Measurements from ENCODE around the gene MAP3K8. TPM values are rescaled to one million over a fixed set of nuclear protein-coding genes. Genes with fewer than 3 reads are reported as not detected.
A peak's percentile ranks its signal among the peaks of the same experiment; 100 is the strongest.

MAP3K8 gene
- total and polyA plus RNA-seq, 10 of the 15 experiments (the other 5 are each of a cell fraction or from before 2014, with no cell fraction given): 25.5 to 115 (median 40.2) TPM

GRCh38 chr10:30433730-30434272, at the start of gene MAP3K8 (continued):
- TF ChIP-seq, protein P1, sequence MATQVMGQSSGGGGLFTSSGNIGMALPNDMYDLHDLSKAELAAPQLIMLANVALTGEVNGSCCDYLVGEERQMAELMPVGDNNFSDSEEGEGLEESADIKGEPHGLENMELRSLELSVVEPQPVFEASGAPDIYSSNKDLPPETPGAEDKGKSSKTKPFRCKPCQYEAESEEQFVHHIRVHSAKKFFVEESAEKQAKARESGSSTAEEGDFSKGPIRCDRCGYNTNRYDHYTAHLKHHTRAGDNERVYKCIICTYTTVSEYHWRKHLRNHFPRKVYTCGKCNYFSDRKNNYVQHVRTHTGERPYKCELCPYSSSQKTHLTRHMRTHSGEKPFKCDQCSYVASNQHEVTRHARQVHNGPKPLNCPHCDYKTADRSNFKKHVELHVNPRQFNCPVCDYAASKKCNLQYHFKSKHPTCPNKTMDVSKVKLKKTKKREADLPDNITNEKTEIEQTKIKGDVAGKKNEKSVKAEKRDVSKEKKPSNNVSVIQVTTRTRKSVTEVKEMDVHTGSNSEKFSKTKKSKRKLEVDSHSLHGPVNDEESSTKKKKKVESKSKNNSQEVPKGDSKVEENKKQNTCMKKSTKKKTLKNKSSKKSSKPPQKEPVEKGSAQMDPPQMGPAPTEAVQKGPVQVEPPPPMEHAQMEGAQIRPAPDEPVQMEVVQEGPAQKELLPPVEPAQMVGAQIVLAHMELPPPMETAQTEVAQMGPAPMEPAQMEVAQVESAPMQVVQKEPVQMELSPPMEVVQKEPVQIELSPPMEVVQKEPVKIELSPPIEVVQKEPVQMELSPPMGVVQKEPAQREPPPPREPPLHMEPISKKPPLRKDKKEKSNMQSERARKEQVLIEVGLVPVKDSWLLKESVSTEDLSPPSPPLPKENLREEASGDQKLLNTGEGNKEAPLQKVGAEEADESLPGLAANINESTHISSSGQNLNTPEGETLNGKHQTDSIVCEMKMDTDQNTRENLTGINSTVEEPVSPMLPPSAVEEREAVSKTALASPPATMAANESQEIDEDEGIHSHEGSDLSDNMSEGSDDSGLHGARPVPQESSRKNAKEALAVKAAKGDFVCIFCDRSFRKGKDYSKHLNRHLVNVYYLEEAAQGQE (IDR thresholded peaks at IDR 0.05; ENCODE audit: low read depth, low read length): 0 out of 2 replicates have a peak, but pooled peaks have one; percentile 7
- TF ChIP-seq, protein P2, sequence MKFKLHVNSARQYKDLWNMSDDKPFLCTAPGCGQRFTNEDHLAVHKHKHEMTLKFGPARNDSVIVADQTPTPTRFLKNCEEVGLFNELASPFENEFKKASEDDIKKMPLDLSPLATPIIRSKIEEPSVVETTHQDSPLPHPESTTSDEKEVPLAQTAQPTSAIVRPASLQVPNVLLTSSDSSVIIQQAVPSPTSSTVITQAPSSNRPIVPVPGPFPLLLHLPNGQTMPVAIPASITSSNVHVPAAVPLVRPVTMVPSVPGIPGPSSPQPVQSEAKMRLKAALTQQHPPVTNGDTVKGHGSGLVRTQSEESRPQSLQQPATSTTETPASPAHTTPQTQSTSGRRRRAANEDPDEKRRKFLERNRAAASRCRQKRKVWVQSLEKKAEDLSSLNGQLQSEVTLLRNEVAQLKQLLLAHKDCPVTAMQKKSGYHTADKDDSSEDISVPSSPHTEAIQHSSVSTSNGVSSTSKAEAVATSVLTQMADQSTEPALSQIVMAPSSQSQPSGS (IDR thresholded peaks at IDR 0.05; ENCODE audit: low read length): no peak
- TF ChIP-seq FOXM1 (IDR thresholded peaks at IDR 0.05; ENCODE audit: low read depth, low read length): no peak
- no peak for TF ChIP-seq NR2C2 (IDR thresholded peaks at IDR 0.05; ENCODE audit: borderline replicate concordance, control insufficient read depth, insufficient read length, low read depth)
- TF ChIP-seq MTA2 (IDR thresholded peaks at IDR 0.05; ENCODE audit: low read depth): no peak
- TF ChIP-seq ZNF384 (IDR thresholded peaks at IDR 0.05; ENCODE audit: borderline replicate concordance, low read depth, low read length): no peak
- no peak for TF ChIP-seq NFIC (IDR thresholded peaks at IDR 0.05; ENCODE audit: low read depth, low read length)
- no peak for TF ChIP-seq RBBP5 (conservative IDR thresholded peaks at IDR 0.05)
- TF ChIP-seq ZBTB11 (CRISPR knock-in tag; IDR thresholded peaks at IDR 0.05): no peak
- TF ChIP-seq SREBF2 (IDR thresholded peaks at IDR 0.05; ENCODE audit: low read length): no peak
- no peak for TF ChIP-seq GATAD2B (conservative IDR thresholded peaks at IDR 0.05; ENCODE audit: low read depth)
- 0 out of 2 replicates have a peak, but pooled peaks have one; percentile 31 for TF ChIP-seq TCF12 (IDR thresholded peaks at IDR 0.05; ENCODE audit: low read depth, low read length)
- TF ChIP-seq SMC3 (IDR thresholded peaks at IDR 0.05; ENCODE audit: borderline replicate concordance, low read length): no peak; the same call in 1 of the 2 replicates
- TF ChIP-seq, protein P3, sequence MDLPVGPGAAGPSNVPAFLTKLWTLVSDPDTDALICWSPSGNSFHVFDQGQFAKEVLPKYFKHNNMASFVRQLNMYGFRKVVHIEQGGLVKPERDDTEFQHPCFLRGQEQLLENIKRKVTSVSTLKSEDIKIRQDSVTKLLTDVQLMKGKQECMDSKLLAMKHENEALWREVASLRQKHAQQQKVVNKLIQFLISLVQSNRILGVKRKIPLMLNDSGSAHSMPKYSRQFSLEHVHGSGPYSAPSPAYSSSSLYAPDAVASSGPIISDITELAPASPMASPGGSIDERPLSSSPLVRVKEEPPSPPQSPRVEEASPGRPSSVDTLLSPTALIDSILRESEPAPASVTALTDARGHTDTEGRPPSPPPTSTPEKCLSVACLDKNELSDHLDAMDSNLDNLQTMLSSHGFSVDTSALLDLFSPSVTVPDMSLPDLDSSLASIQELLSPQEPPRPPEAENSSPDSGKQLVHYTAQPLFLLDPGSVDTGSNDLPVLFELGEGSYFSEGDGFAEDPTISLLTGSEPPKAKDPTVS (IDR thresholded peaks at IDR 0.05; ENCODE audit: low read depth, low read length): no peak
- TF ChIP-seq, protein P4, sequence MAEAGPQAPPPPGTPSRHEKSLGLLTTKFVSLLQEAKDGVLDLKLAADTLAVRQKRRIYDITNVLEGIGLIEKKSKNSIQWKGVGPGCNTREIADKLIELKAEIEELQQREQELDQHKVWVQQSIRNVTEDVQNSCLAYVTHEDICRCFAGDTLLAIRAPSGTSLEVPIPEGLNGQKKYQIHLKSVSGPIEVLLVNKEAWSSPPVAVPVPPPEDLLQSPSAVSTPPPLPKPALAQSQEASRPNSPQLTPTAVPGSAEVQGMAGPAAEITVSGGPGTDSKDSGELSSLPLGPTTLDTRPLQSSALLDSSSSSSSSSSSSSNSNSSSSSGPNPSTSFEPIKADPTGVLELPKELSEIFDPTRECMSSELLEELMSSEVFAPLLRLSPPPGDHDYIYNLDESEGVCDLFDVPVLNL (IDR thresholded peaks at IDR 0.05; ENCODE audit: low read depth, low read length): no peak
- no peak for TF ChIP-seq CBX3 (IDR thresholded peaks at IDR 0.05; ENCODE audit: borderline replicate concordance, low read depth)
- TF ChIP-seq IKZF2 (IDR thresholded peaks at IDR 0.05): peak; percentile 83 to 87
- TF ChIP-seq NFYB (IDR thresholded peaks at IDR 0.05; ENCODE audit: insufficient read depth, low read depth, low read length): 0 out of 2 replicates have a peak, but pooled peaks have one; percentile 8
